RWPE2 (cell line): ENCODE data around the gene TFCP2.

Experiments used
- ATAC-seq: fragments of 200-7000 bp; cut with Tn5 transposase; 3 replicates; pipeline ENCODE4 v1.9.1; 2021; ENCODE audit warnings: low read depth
- DNase-seq: peaks from one replicate; pipeline ENCODE4 v3.0.0-alpha.2; 2020; ENCODE audit warnings: low spot score
- H3K27ac ChIP-seq: fragments of 450-650 bp; 2 replicates; pipeline ENCODE4 v1.5.1; 2017; ENCODE audit warnings: mild to moderate bottlenecking; ENCODE audit not compliant: poor library complexity, severe bottlenecking
- H3K27me3 ChIP-seq: fragments of 250-450 bp; sonication (Bioruptor Pico); 2 replicates; pipeline ENCODE4 v1.5.1; 2021; ENCODE audit warnings: mild to moderate bottlenecking, moderate library complexity; ENCODE audit not compliant: insufficient read depth, poor library complexity, severe bottlenecking
- H3K36me3 ChIP-seq: fragments of 250-450 bp; sonication (Bioruptor Pico); 2 replicates; pipeline ENCODE4 v1.5.1; 2020; ENCODE audit warnings: low read depth, mild to moderate bottlenecking, moderate library complexity
- H3K4me1 ChIP-seq: fragments of 250-450 bp; sonication (Bioruptor Pico); 2 replicates; pipeline ENCODE4 v1.5.1; 2021; ENCODE audit warnings: mild to moderate bottlenecking, moderate library complexity; ENCODE audit not compliant: insufficient read depth, poor library complexity, severe bottlenecking
- H3K4me3 ChIP-seq: fragments of 250-450 bp; sonication (Bioruptor Pico); 2 replicates; pipeline ENCODE4 v1.5.1; 2021; ENCODE audit warnings: mild to moderate bottlenecking, moderate library complexity; ENCODE audit not compliant: severe bottlenecking
- H3K9me3 ChIP-seq: fragments of 250-450 bp; sonication (Bioruptor Pico); 2 replicates; pipeline ENCODE4 v1.5.1; 2021; ENCODE audit warnings: mild to moderate bottlenecking, moderate library complexity; ENCODE audit not compliant: severe bottlenecking
- TF ChIP-seq, protein P1 (sequence below): fragments of 450-650 bp; IDR thresholded peaks from one replicate; pipeline ENCODE4 v1.5.1; 2017; ENCODE audit warnings: mild to moderate bottlenecking, moderate library complexity; ENCODE audit not compliant: poor library complexity, severe bottlenecking

TFCP2 gene

DNA sequence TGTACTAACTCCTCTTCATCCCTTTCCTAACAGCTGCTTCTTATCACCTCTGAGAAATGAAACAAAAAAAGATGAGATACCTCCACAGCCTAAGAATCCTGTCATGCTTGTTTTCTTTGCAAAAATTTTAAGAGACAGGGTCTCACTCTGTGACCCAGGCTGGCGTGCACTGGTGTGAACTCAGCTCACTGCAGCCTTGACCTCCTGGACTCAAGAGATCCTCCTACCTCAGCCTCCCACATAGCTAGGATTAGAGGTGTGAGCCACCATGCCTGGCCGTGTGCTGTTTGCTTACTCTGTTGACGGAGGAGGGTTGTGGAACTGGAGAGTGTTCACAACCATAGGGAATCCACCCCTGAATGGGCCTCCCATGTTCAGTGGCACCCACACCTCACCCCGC, 105.7 kb downstream of the TFCP2 start:
- ATAC-seq: no peak
- no peak overlapping the region for H3K27ac ChIP-seq
- no peak overlapping the region for H3K4me3 ChIP-seq
- H3K4me1 ChIP-seq: peaks cover 11% of the 10 kb centered on the region
- peaks cover 81% of the 10 kb centered on the region for H3K36me3 ChIP-seq
- TF ChIP-seq, protein P1, sequence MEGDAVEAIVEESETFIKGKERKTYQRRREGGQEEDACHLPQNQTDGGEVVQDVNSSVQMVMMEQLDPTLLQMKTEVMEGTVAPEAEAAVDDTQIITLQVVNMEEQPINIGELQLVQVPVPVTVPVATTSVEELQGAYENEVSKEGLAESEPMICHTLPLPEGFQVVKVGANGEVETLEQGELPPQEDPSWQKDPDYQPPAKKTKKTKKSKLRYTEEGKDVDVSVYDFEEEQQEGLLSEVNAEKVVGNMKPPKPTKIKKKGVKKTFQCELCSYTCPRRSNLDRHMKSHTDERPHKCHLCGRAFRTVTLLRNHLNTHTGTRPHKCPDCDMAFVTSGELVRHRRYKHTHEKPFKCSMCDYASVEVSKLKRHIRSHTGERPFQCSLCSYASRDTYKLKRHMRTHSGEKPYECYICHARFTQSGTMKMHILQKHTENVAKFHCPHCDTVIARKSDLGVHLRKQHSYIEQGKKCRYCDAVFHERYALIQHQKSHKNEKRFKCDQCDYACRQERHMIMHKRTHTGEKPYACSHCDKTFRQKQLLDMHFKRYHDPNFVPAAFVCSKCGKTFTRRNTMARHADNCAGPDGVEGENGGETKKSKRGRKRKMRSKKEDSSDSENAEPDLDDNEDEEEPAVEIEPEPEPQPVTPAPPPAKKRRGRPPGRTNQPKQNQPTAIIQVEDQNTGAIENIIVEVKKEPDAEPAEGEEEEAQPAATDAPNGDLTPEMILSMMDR: no peak
- H3K27me3 ChIP-seq: no peaks in the 10 kb centered on the region
- no peak for DNase-seq
- no peaks in the 10 kb centered on the region for H3K9me3 ChIP-seq

DNA sequence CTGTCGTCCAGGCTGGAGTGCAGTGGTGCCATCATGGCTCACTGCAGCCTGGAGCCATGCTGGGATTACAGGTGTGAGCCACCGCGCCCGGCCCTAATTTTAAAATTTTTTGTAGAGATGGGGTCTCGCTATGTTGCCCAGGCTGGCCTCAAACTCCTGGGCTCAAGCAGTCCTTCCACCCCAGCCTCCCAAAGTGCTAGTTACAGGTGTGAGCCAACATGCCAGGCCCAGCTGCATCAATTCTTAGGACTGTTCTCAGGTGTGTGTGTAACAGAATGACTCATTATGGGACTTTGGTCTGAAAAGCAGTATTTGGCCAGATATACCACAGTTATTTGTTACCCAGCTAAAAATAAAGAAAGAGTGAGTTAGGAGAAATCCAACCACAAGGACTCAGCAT, 107.4 kb downstream of the TFCP2 start:
- H3K9me3 ChIP-seq: no peaks in the 10 kb centered on the region
- H3K4me1 ChIP-seq: peaks cover 10% of the 10 kb centered on the region
- no peak overlapping the region for H3K4me3 ChIP-seq
- DNase-seq (no peak), ATAC-seq (0 out of 3 replicates have a peak, but pooled peaks have one; percentile 19)
- H3K36me3 ChIP-seq: peaks cover 85% of the 10 kb centered on the region
- TF ChIP-seq, protein P1: no peak
- H3K27ac ChIP-seq: no peak overlapping the region
- no peaks in the 10 kb centered on the region for H3K27me3 ChIP-seq

DNA sequence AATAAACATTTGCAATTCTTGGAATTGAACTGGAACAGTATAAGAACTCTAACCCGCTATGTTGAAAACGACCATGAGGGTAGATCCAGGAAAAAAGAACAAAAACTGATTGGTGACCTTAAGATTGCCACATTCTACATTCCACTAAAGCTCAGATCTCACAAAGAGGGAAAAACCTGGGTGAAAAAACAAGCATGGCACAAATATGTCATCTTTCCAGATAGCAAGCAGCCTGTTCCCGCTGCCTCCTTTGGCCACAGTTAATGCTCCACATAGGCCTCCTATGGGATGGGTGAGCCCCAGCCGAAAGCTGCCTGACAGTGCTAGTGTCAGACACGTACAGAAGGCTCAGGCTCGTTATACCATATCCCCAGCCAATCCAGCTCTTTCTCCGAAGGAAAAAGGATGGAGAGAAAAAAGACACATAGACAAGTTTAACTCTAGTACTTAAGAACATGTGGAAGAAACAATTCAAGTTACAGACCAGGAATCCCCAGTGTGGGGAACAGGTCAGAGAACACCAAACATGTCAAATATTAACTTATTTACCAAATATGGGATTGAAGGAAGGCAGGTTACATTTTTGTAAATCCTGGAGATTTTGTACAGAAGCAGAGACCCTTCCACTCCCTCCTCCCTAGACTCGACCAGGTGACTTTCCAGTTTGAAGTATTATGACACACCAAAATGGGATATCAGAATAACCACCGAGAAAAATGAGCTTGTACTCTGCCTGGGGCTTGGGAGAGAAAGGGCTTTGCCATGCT, 110.1 kb downstream of the TFCP2 start:
- TF ChIP-seq, protein P1: no peak
- H3K36me3 ChIP-seq: peaks cover 91% of the 10 kb centered on the region
- H3K4me1 ChIP-seq: no peaks in the 10 kb centered on the region
- no peak overlapping the region for H3K4me3 ChIP-seq
- ATAC-seq (no peak), DNase-seq (no peak)
- no peaks in the 10 kb centered on the region for H3K27me3 ChIP-seq
- H3K27ac ChIP-seq: no peak overlapping the region
- no peaks in the 10 kb centered on the region for H3K9me3 ChIP-seq

DNA sequence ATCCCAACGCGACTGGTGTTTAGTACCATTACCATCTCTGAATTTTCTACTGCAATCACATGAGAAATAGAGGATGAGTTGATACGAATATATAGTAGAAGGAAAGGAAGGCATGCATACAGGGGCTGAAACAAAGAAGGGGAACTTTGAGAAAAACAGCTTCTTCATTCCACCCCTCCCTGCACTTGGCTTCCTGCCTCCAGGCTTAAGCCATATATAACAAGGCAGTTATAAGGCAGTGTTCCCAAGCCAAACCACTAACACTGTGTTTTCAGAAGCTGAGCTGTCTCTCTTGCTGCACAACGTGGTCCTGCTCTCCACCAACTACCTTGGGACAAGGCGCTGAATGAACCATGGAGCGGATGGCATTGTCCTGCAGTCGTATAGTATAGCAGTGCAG, 113.8 kb downstream of the TFCP2 start:
- TF ChIP-seq, protein P1: no peak
- DNase-seq (no peak), ATAC-seq (no peak)
- no peak overlapping the region for H3K4me3 ChIP-seq
- no peaks in the 10 kb centered on the region for H3K9me3 ChIP-seq
- no peak overlapping the region for H3K27ac ChIP-seq
- H3K36me3 ChIP-seq: peaks cover 89% of the 10 kb centered on the region
- peaks cover 8% of the 10 kb centered on the region for H3K4me1 ChIP-seq
- H3K27me3 ChIP-seq: no peaks in the 10 kb centered on the region

DNA sequence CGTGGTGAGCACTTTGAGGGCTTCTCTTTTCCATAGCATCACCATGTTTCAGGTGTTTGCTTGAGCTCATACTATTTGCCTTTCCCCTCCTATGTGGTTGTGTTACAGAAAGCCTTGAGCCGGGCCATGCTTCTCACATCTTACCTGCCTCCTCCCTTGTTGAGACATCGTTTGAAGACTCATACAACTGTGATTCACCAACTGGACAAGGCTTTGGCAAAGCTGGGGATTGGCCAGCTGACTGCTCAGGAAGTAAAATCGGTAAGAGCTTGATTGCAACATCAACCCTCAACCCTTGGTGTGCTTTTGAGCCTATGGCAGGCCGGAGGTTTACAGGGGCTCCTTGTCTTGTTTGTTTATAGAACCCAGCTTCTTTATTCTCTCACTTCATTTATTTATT, 116.7 kb downstream of the TFCP2 start:
- Histone ChIP-seq H3K4me3 (no peak overlapping the region), H3K27ac (peak overlapping the region; percentile 2), H3K36me3 (peaks cover 90% of the 10 kb centered on the region), H3K4me1 (peaks cover 8% of the 10 kb centered on the region), H3K27me3 (no peaks in the 10 kb centered on the region), H3K9me3 (no peaks in the 10 kb centered on the region)
- TF ChIP-seq, protein P1: no peak
- ATAC-seq (peak; percentile 96), DNase-seq (peak; percentile 67)
